CD4-positive, alpha-beta memory T cell (primary cell): ENCODE results near the gene CATSPERB. TPM values are rescaled to one million over a fixed set of nuclear protein-coding genes. Genes with fewer than 3 reads are reported as not detected.

ENCODE experiments used
- CTCF ChIA-PET: fragments of 350-600 bp; sonication (Branson Sonifier 250); formaldehyde crosslinking; loops from one replicate; lab custom pipeline; 2021; ENCODE audit warnings: inconsistent platforms; ENCODE audit not compliant: partially characterized antibody; lab: Charles Lee
- POLR2A ChIA-PET: fragments of 350-600 bp; sonication (Branson Sonifier 250); formaldehyde crosslinking; loops from one replicate; lab custom pipeline; 2021; ENCODE audit not compliant: partially characterized antibody; lab: Charles Lee
- DNase-seq, 5 donors: peaks; one replicate each; pipeline versions ENCODE4 v3.0.0 to v3.0.0-alpha.2; 2020 to 2022; ENCODE audit warnings: mixed read lengths in 1 of 5
- H3K27ac ChIP-seq: one replicate; pipeline ENCODE4 v1.7.0; 2013; ENCODE audit warnings: low read depth, low read length
- H3K27me3 ChIP-seq: 2 replicates; pipeline ENCODE4 v1.7.0; 2013; ENCODE audit warnings: mild to moderate bottlenecking, low read length, moderate library complexity; ENCODE audit not compliant: insufficient read depth
- H3K36me3 ChIP-seq: 2 replicates; pipeline ENCODE4 v1.7.0; 2013; ENCODE audit warnings: mild to moderate bottlenecking, low read length, moderate library complexity; ENCODE audit not compliant: insufficient read depth
- H3K4me1 ChIP-seq: 2 replicates; pipeline ENCODE4 v1.7.0; 2013; ENCODE audit warnings: mild to moderate bottlenecking, low read length, moderate library complexity; ENCODE audit not compliant: insufficient read depth
- H3K4me3 ChIP-seq, 2 donors: one replicate each; pipeline ENCODE4 v1.7.0; 2013; ENCODE audit warnings: low read length in 2 of 2, mild to moderate bottlenecking in 1 of 2
- H3K9me3 ChIP-seq, 2 donors: one replicate each; pipeline ENCODE4 v1.7.0; 2013; ENCODE audit warnings: low read length in 2 of 2, control low read depth in 1 of 2; ENCODE audit not compliant: control insufficient read depth in 1 of 2
- H3K27ac Mint-ChIP-seq, 7 donors: one replicate each; pipeline ENCODE4 v1.8.0; 2020 to 2021; ENCODE audit warnings: mixed read lengths in 7 of 7, mild to moderate bottlenecking in 6 of 7, inconsistent platforms in 3 of 7, moderate library complexity in 3 of 7
- H3K27me3 Mint-ChIP-seq, 2 donors: one replicate each; pipeline ENCODE4 v1.8.0; 2020 to 2021; ENCODE audit warnings: mixed read lengths in 2 of 2
- H3K36me3 Mint-ChIP-seq, 2 donors: one replicate each; pipeline ENCODE4 v1.8.0; 2020 to 2021; ENCODE audit warnings: mixed read lengths in 2 of 2, inconsistent platforms in 1 of 2, mild to moderate bottlenecking in 1 of 2
- H3K4me1 Mint-ChIP-seq, 4 donors: one replicate each; pipeline ENCODE4 v1.8.0; 2020 to 2021; ENCODE audit warnings: mixed read lengths in 4 of 4, mild to moderate bottlenecking in 1 of 4
- H3K4me3 Mint-ChIP-seq, 8 donors: one replicate each; pipeline ENCODE4 v1.8.0; 2020 to 2021; ENCODE audit warnings: mixed read lengths in 8 of 8, mild to moderate bottlenecking in 7 of 8, moderate library complexity in 6 of 8, inconsistent platforms in 3 of 8
- H3K9me3 Mint-ChIP-seq, 8 donors: one replicate each; pipeline ENCODE4 v1.8.0; 2020 to 2021; ENCODE audit warnings: mixed read lengths in 8 of 8, mild to moderate bottlenecking in 5 of 8, inconsistent platforms in 3 of 8, moderate library complexity in 1 of 8
- intact Hi-C: fragments of 100-400 bp; cut with micrococcal nuclease; formaldehyde crosslinking; loops from one replicate; pipeline ENCODE4 v1.15.1; 2023
- polyA plus RNA-seq, 2 donors: library from polyadenylated mRNA; unstranded; fragments of 300-500 nt; fragmentation: Illumina TruSeq; gene quantifications; one replicate each; pipeline ENCODE4 v1.2.3, GENCODE V29; 2021
- total RNA-seq, 2 experiments: library from RNA; stranded (reverse); gene quantifications; one replicate each; pipeline ENCODE4 v1.2.3, GENCODE V29; 2021

Gene CATSPERB
- total and polyA plus RNA-seq, 4 experiments from 2014 or later, result 1.2 to 6.7 (median 3.7) TPM

DNA sequence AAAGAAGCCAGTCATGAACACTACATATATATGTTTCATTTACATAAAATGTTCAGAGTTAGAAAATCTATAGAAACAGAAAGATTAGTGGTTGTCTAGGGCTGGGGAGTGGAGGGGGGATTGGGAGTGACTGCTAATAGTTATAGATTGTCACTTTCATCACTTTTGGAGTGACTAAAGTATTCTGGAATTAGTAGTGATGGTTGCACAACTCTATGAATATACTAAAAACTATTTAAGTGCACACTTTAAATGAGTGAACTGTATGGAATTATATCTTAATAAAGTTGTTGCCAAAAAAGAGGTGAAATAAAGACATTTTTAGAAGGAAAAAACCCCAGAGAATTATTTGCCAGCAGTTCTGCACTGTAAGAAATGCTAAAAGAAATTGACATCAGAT lies 9.5 kb downstream of the CATSPERB start:
- H3K36me3 ChIP-seq, result no peaks in the 10 kb centered on the region
- intact Hi-C loops, result no loop called here
- POLR2A ChIA-PET, result no interaction called here
- Mint-ChIP-seq H3K4me3 (no peak overlapping the region), H3K36me3 (peaks cover 0 to 13% of the 10 kb centered on the region in 2 donors), H3K9me3 (no peaks in the 10 kb centered on the region), H3K4me1 (no peaks in the 10 kb centered on the region), H3K27ac (no peak overlapping the region), H3K27me3 (no peaks in the 10 kb centered on the region)
- CTCF ChIA-PET, result no interaction called here
- H3K27me3 ChIP-seq, result no peaks in the 10 kb centered on the region
- DNase-seq, result no peak
- H3K4me3 ChIP-seq, result no peak overlapping the region
- no peak overlapping the region for H3K27ac ChIP-seq
- H3K4me1 ChIP-seq, result no peaks in the 10 kb centered on the region
- no peaks in the 10 kb centered on the region for H3K9me3 ChIP-seq

DNA sequence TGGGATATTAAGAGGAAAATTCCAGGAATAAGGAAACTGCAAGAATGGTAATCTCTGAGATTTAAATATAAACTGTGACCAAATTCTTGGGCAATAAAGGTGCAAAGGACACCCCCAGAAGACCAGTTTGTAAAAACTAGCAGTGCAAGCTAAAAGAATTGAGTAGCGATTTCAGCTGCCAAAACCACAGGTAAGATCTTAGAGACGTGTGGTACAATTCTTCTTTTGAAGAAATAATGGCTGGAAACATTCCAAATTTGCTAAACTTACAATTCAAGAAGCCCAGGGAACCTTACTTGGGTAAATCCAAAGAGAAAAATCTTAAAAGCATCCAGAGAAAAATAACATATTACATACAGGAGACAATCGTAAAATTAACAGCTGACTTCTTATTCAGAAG lies 12.0 kb downstream of the CATSPERB start:
- Mint-ChIP-seq H3K36me3 (peaks cover 0 to 13% of the 10 kb centered on the region in 2 donors), H3K9me3 (no peaks in the 10 kb centered on the region), H3K27me3 (no peaks in the 10 kb centered on the region), H3K4me1 (no peaks in the 10 kb centered on the region), H3K27ac (no peak overlapping the region), H3K4me3 (no peak overlapping the region)
- DNase-seq, result no peak
- Histone ChIP-seq H3K4me1 (no peaks in the 10 kb centered on the region), H3K4me3 (no peak overlapping the region), H3K9me3 (no peaks in the 10 kb centered on the region), H3K27me3 (no peaks in the 10 kb centered on the region), H3K36me3 (no peaks in the 10 kb centered on the region), H3K27ac (no peak overlapping the region)
- ChIA-PET POLR2A (no interaction called here), CTCF (no interaction called here)
- intact Hi-C loops, result no loop called here

DNA sequence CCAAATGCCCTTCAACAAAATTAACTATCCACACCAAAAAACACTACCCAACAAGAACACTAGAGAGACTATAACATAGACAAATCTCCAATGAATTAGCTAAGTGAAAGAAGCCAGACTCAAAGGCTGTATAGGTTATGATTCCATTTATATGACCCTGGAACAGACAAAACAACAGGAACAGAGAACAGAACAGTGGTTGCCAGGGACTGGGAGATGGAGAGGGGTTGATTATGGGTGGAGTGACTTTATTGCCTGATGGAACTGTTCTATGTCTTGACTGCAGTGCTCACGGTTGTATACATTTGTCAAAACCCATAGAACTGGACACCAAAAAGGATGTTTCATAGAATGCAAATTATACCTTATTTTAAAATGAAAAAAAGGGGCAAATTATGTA lies 14.9 kb downstream of the CATSPERB start:
- H3K4me3 ChIP-seq, result no peak overlapping the region
- Mint-ChIP-seq H3K27me3 (no peaks in the 10 kb centered on the region), H3K9me3 (no peaks in the 10 kb centered on the region), H3K4me1 (no peaks in the 10 kb centered on the region), H3K27ac (no peak overlapping the region), H3K4me3 (no peak overlapping the region), H3K36me3 (peaks cover 0 to 8% of the 10 kb centered on the region in 2 donors)
- CTCF ChIA-PET, result interaction anchor here (0.9 kb wide), 1 partner anchor 9 kb away, joined by 5 read pairs; no protein-coding TSS in a partner anchor
- DNase-seq, result no peak
- no peak overlapping the region for H3K27ac ChIP-seq
- POLR2A ChIA-PET, result no interaction called here
- H3K36me3 ChIP-seq, result no peaks in the 10 kb centered on the region
- intact Hi-C loops, result no loop called here
- H3K9me3 ChIP-seq, result no peaks in the 10 kb centered on the region
- H3K4me1 ChIP-seq, result no peaks in the 10 kb centered on the region
- no peaks in the 10 kb centered on the region for H3K27me3 ChIP-seq

DNA sequence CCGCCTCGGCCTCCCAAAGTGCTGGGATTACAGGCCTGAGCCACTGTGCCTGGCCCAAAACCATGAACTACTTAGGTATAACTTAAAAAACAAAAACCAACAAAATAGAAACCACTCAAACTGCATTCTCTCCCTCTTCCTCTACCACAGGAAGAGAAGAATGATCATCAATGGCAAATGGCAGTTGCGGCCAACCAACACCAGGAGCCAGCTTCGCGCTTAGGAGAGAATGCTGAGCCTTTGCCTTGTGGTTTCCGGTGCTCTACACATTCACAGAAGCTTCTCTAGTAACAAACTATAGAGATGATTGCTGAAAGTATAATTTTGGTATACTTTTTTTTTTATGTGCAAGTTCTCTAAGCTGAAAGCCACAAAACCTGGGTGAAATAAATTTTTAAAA lies 17.1 kb downstream of the CATSPERB start:
- Histone ChIP-seq H3K4me3 (no peak overlapping the region), H3K36me3 (no peaks in the 10 kb centered on the region), H3K27me3 (no peaks in the 10 kb centered on the region), H3K9me3 (no peaks in the 10 kb centered on the region), H3K27ac (no peak overlapping the region), H3K4me1 (no peaks in the 10 kb centered on the region)
- intact Hi-C loops, result no loop called here
- POLR2A ChIA-PET, result no interaction called here
- Mint-ChIP-seq H3K27ac (peak overlapping the region in 1 of 7 donors; percentile 72), H3K36me3 (peaks cover 0 to 15% of the 10 kb centered on the region in 2 donors), H3K9me3 (no peaks in the 10 kb centered on the region), H3K4me3 (peak overlapping the region in 4 of 8 donors; percentile 28 to 63 (median 59)), H3K27me3 (no peaks in the 10 kb centered on the region), H3K4me1 (no peaks in the 10 kb centered on the region)
- CTCF ChIA-PET, result interaction anchor here (1.2 to 1.6 kb wide), 2 partner anchors 197 to 282 kb away, joined by 3 to 5 read pairs; no protein-coding TSS in a partner anchor
- DNase-seq, result peak in 4 of 5 donors; percentile 11 to 31 (median 17)

DNA sequence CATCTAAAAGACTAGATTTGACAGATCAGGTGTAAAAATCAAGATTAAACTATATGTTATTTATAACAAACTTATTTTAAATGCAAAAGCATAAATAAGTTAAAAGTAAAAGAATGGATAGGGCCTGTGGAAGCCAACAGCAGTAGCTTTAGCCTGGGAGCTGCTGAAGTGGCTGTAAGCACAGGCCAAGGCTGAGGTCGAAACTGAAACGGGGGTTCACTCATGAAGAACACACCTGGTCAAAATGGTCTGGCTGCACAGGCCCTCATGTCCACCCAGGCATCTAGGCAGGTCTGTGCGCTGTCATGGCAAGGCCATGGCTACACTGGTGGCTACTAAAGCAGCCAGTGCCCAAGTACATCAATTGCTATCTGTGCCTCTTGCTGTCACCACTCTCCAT lies 23.1 kb downstream of the CATSPERB start:
- peaks cover 4 to 35% of the 10 kb centered on the region in 2 donors for H3K36me3 Mint-ChIP-seq
- no peaks in the 10 kb centered on the region for H3K4me1 Mint-ChIP-seq
- CTCF ChIA-PET, result no interaction called here
- H3K4me3 ChIP-seq, result no peak overlapping the region
- POLR2A ChIA-PET, result no interaction called here
- H3K27me3 ChIP-seq, result no peaks in the 10 kb centered on the region
- no peak for DNase-seq
- H3K4me3 Mint-ChIP-seq, result no peak overlapping the region
- H3K27me3 Mint-ChIP-seq, result no peaks in the 10 kb centered on the region
- H3K36me3 ChIP-seq, result no peaks in the 10 kb centered on the region
- peaks cover 0 to 2% (median 0%) of the 10 kb centered on the region in 8 donors for H3K9me3 Mint-ChIP-seq
- no peaks in the 10 kb centered on the region for H3K9me3 ChIP-seq
- no peaks in the 10 kb centered on the region for H3K4me1 ChIP-seq
- intact Hi-C loops, result no loop called here
- H3K27ac ChIP-seq, result no peak overlapping the region
- no peak overlapping the region for H3K27ac Mint-ChIP-seq

DNA sequence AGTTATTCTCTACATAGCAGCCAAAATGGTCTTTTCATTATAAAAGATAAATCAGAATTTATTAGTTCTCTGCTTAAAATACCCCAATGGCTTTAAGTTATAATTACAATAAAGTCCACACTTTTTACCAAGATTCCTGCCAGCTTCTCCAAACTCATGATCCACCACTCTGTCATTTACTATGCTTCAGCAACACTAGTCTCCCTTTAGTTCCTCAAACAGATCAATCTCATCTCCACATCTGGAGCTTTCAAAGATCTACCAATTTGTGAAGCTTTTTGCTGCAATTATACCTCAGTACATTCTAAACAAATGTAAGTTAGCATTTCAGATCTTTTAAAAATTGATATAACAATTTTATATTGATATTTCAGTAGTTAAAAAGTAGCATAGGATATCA lies 24.9 kb downstream of the CATSPERB start:
- DNase-seq, result no peak
- ChIA-PET CTCF (interaction anchor here (0.6 kb wide), 1 partner anchor 118 kb away, joined by 3 read pairs; no protein-coding TSS in a partner anchor), POLR2A (no interaction called here)
- Mint-ChIP-seq H3K4me3 (no peak overlapping the region), H3K36me3 (peaks cover 4 to 37% of the 10 kb centered on the region in 2 donors), H3K27ac (no peak overlapping the region), H3K27me3 (no peaks in the 10 kb centered on the region), H3K9me3 (peaks cover 0 to 2% (median 0%) of the 10 kb centered on the region in 8 donors), H3K4me1 (no peaks in the 10 kb centered on the region)
- Histone ChIP-seq H3K36me3 (no peaks in the 10 kb centered on the region), H3K4me1 (no peaks in the 10 kb centered on the region), H3K9me3 (no peaks in the 10 kb centered on the region), H3K4me3 (no peak overlapping the region), H3K27ac (no peak overlapping the region), H3K27me3 (no peaks in the 10 kb centered on the region)
- intact Hi-C loops, result no loop called here

DNA sequence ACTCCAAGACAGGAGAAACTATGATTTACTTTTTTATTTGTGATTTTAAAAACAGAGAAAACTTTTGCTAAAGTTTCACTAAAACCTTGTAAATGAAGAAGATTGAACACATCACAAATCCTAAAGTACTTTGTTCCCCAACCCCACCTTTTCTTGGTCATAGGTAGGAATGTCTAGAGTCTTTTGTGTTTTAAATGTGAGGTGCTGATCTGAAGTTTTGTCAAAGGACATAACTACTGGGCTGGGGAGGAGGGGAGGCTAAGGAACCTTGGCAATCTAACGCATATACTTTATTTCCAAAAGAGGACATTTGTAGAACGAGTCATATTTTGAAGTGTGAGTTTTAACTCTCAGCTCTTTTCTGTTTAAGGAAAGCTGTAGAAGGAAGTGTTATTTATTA lies 37.2 kb downstream of the CATSPERB start:
- no peaks in the 10 kb centered on the region for H3K27me3 Mint-ChIP-seq
- ChIA-PET POLR2A (no interaction called here), CTCF (no interaction called here)

More for the DNA sequence above, 37.2 kb downstream of the CATSPERB start:
- no peak for DNase-seq
- Mint-ChIP-seq H3K9me3 (peaks cover 8 to 24% (median 13%) of the 10 kb centered on the region in 8 donors), H3K36me3 (peaks cover 9 to 29% of the 10 kb centered on the region in 2 donors), H3K4me1 (peaks cover 0 to 1% (median 0%) of the 10 kb centered on the region in 4 donors), H3K4me3 (no peak overlapping the region), H3K27ac (no peak overlapping the region)
- no peak overlapping the region for H3K4me3 ChIP-seq
- no peaks in the 10 kb centered on the region for H3K9me3 ChIP-seq
- no peaks in the 10 kb centered on the region for H3K36me3 ChIP-seq
- H3K27ac ChIP-seq, result no peak overlapping the region
- intact Hi-C loops, result no loop called here
- H3K4me1 ChIP-seq, result no peaks in the 10 kb centered on the region
- H3K27me3 ChIP-seq, result no peaks in the 10 kb centered on the region
